Measurements from ENCODE around the gene P4HA1. TPM values are rescaled to one million over a fixed set of nuclear protein-coding genes. Genes with fewer than 3 reads are reported as not detected.

The P4HA1 gene
- total RNA-seq, 2 experiments from 2014 or later, result 11.6 to 36.2 TPM

GRCh38 chr10:73139251-73139650 is 42.6 kb upstream of the P4HA1 start:
- H3K27ac ChIP-seq (ENCODE audit: low read depth, low read length, poor library complexity, severe bottlenecking), result no peak overlapping the region
- H4K20me1 ChIP-seq (ENCODE audit: insufficient read depth, low read length), result no peaks in the 10 kb centered on the region
- TF ChIP-seq CTCF (conservative IDR thresholded peaks at IDR 0.05; ENCODE audit: low read length) (no peak), EZH2phosphoT487 (IDR thresholded peaks at IDR 0.05; ENCODE audit: borderline replicate concordance, low read depth, low read length) (no peak)
- no peak overlapping the region for H3K4me2 ChIP-seq (ENCODE audit: low read length)
- DNase-seq (ENCODE audit: low spot score), result no peak
- H3K4me1 ChIP-seq (ENCODE audit: insufficient read depth, low read length, poor library complexity, severe bottlenecking), result no peaks in the 10 kb centered on the region
- no peak overlapping the region for H2AFZ ChIP-seq (ENCODE audit: low read length)
- intact Hi-C loops (cut with micrococcal nuclease; ENCODE audit: unreplicated experiment), result no loop called here
- no peak overlapping the region for H3K4me3 ChIP-seq (ENCODE audit: low read depth, low read length, poor library complexity, severe bottlenecking)
- no peaks in the 10 kb centered on the region for H3K79me2 ChIP-seq (ENCODE audit: insufficient read depth, low read depth, low read length)
- H3K36me3 ChIP-seq (ENCODE audit: insufficient read depth, low read length), result peaks cover 77% of the 10 kb centered on the region
- no peaks in the 10 kb centered on the region for H3K9me2 ChIP-seq (ENCODE audit: insufficient read depth, low read length)
- no TSS peak for BruUV-seq (replicated peaks)
- H3K9me3 ChIP-seq (ENCODE audit: low read length), result no peaks in the 10 kb centered on the region
- CTCF ChIA-PET (ENCODE audit: unreplicated experiment), result no interaction called here
- POLR2A ChIA-PET, result interaction anchor here (0.5 to 1.0 kb wide), 2 partner anchors 44 kb away, joined by 3 to 4 read pairs; no protein-coding TSS in a partner anchor

GRCh38 chr10:73136627-73137026 is 40.0 kb upstream of the P4HA1 start:
- TF ChIP-seq CTCF (conservative IDR thresholded peaks at IDR 0.05; ENCODE audit: low read length), result no peak
- no peak for TF ChIP-seq EZH2phosphoT487 (IDR thresholded peaks at IDR 0.05; ENCODE audit: borderline replicate concordance, low read depth, low read length)
- Histone ChIP-seq H2AFZ (ENCODE audit: low read length) (no peak overlapping the region), H3K36me3 (ENCODE audit: insufficient read depth, low read length) (peaks cover 84% of the 10 kb centered on the region), H3K4me1 (ENCODE audit: insufficient read depth, low read length, poor library complexity, severe bottlenecking) (no peaks in the 10 kb centered on the region), H3K79me2 (ENCODE audit: insufficient read depth, low read depth, low read length) (no peaks in the 10 kb centered on the region), H3K9me2 (ENCODE audit: insufficient read depth, low read length) (no peaks in the 10 kb centered on the region), H3K4me2 (ENCODE audit: low read length) (no peak overlapping the region), H4K20me1 (ENCODE audit: insufficient read depth, low read length) (no peaks in the 10 kb centered on the region), H3K4me3 (ENCODE audit: low read depth, low read length, poor library complexity, severe bottlenecking) (no peak overlapping the region), H3K27ac (ENCODE audit: low read depth, low read length, poor library complexity, severe bottlenecking) (no peak overlapping the region), H3K9me3 (ENCODE audit: low read length) (no peaks in the 10 kb centered on the region)
- no peak for DNase-seq (ENCODE audit: low spot score)
- CTCF ChIA-PET (ENCODE audit: unreplicated experiment), result no interaction called here
- intact Hi-C loops (cut with micrococcal nuclease; ENCODE audit: unreplicated experiment), result no loop called here
- no TSS peak for BruUV-seq (replicated peaks)
- POLR2A ChIA-PET, result interaction anchor here (0.6 to 1.0 kb wide), 3 partner anchors 9 to 59 kb away, joined by 3 to 4 read pairs (median 3); no protein-coding TSS in a partner anchor

GRCh38 chr10:73134727-73135126 is 38.1 kb upstream of the P4HA1 start:
- no peak for TF ChIP-seq CTCF (conservative IDR thresholded peaks at IDR 0.05; ENCODE audit: low read length)
- Histone ChIP-seq H3K9me2 (ENCODE audit: insufficient read depth, low read length) (no peaks in the 10 kb centered on the region), H3K27ac (ENCODE audit: low read depth, low read length, poor library complexity, severe bottlenecking) (no peak overlapping the region), H3K4me2 (ENCODE audit: low read length) (no peak overlapping the region), H3K79me2 (ENCODE audit: insufficient read depth, low read depth, low read length) (no peaks in the 10 kb centered on the region), H2AFZ (ENCODE audit: low read length) (no peak overlapping the region), H3K4me3 (ENCODE audit: low read depth, low read length, poor library complexity, severe bottlenecking) (no peak overlapping the region), H3K4me1 (ENCODE audit: insufficient read depth, low read length, poor library complexity, severe bottlenecking) (no peaks in the 10 kb centered on the region), H3K9me3 (ENCODE audit: low read length) (no peaks in the 10 kb centered on the region), H4K20me1 (ENCODE audit: insufficient read depth, low read length) (no peaks in the 10 kb centered on the region), H3K36me3 (ENCODE audit: insufficient read depth, low read length) (peaks cover 84% of the 10 kb centered on the region)
- no TSS peak for BruUV-seq (replicated peaks)
- intact Hi-C loops (cut with micrococcal nuclease; ENCODE audit: unreplicated experiment), result no loop called here
- no peak for DNase-seq (ENCODE audit: low spot score)
- ChIA-PET CTCF (ENCODE audit: unreplicated experiment) (no interaction called here), POLR2A (interaction anchor here (0.8 kb wide), 1 partner anchor 67 kb away, joined by 3 read pairs; no protein-coding TSS in a partner anchor)

Measured in OCI-LY7 (cell line).